Suppressor macrophage (primary cell): Measurements from ENCODE around the gene GASK1A.

Source experiments
- DNase-seq, 4 experiments: peaks; one replicate each; pipeline ENCODE4 v3.0.0-alpha.2; 2020 to 2022

Gene GASK1A

GRCh38 chr3:43014956-43015355, 35.8 kb downstream of the GASK1A start:
- DNase-seq: no peak

- DNase-seq: no peak
Measured at GRCh38 chr3:43015572-43015971, 36.5 kb downstream of the GASK1A start.

GRCh38 chr3:43015991-43016865, 37.1 kb downstream of the GASK1A start:
- DNase-seq: no peak

- DNase-seq: no peak
Measured at GRCh38 chr3:43017004-43017403, 37.9 kb downstream of the GASK1A start.

- DNase-seq: no peak
Measured at GRCh38 chr3:43017593-43018195, 38.6 kb downstream of the GASK1A start.

- no peak for DNase-seq
Measured at GRCh38 chr3:43018246-43018645, 39.1 kb downstream of the GASK1A start.

GRCh38 chr3:43019006-43019809, 40.1 kb downstream of the GASK1A start:
- no peak for DNase-seq

GRCh38 chr3:43019826-43020225, 40.7 kb downstream of the GASK1A start:
- DNase-seq: no peak

- DNase-seq: no peak
Measured at GRCh38 chr3:43021186-43021585, 42.1 kb downstream of the GASK1A start.

GRCh38 chr3:43022121-43022520, 43.0 kb downstream of the GASK1A start:
- DNase-seq: no peak

GRCh38 chr3:43023066-43023465, 44.0 kb downstream of the GASK1A start:
- DNase-seq: no peak

GRCh38 chr3:43023746-43024145, 44.6 kb downstream of the GASK1A start:
- no peak for DNase-seq

GRCh38 chr3:43024181-43024885, 45.2 kb downstream of the GASK1A start:
- DNase-seq: peak; percentile 15 to 58 (median 46)

- DNase-seq: no peak
Measured at GRCh38 chr3:43025423-43025822, 46.3 kb downstream of the GASK1A start.

- no peak for DNase-seq
Measured at GRCh38 chr3:43028001-43028400, 48.9 kb downstream of the GASK1A start.

- no peak for DNase-seq
Measured at GRCh38 chr3:43028678-43029490, 49.8 kb downstream of the GASK1A start.

GRCh38 chr3:43030162-43030935, 51.2 kb downstream of the GASK1A start:
- DNase-seq: no peak

- peak; percentile 54 to 73 (median 66) for DNase-seq
Measured at GRCh38 chr3:43031485-43031884, 52.4 kb downstream of the GASK1A start.

GRCh38 chr3:43031889-43032545, 52.9 kb downstream of the GASK1A start:
- no peak for DNase-seq
